Activated CD8-positive, alpha-beta memory T cell treated with anti-CD3 and anti-CD28 coated beads for 4 hours (primary cell): ENCODE measurements around the gene GAD1.

ENCODE experiments used
- DNase-seq, 2 donors: peaks; one replicate each; pipeline ENCODE4 v3.0.0-alpha.2; 2020; ENCODE audit warnings: low read depth in 2 of 2

Gene GAD1

GRCh38 chr2:170846314-170846713, 29.6 kb downstream of the GAD1 start:
- no peak for DNase-seq

GRCh38 chr2:170847716-170848115, 31.0 kb downstream of the GAD1 start:
- no peak for DNase-seq

- DNase-seq = no peak
Measured at GRCh38 chr2:170848587-170848986, 31.9 kb downstream of the GAD1 start.

GRCh38 chr2:170850251-170850650, 33.6 kb downstream of the GAD1 start:
- DNase-seq = no peak

- DNase-seq = no peak
Measured at GRCh38 chr2:170851635-170852034, 34.9 kb downstream of the GAD1 start.

- DNase-seq = no peak
Measured at GRCh38 chr2:170856066-170856465, 39.4 kb downstream of the GAD1 start.

- DNase-seq = no peak
Measured at GRCh38 chr2:170862286-170862902, 45.7 kb downstream of the GAD1 start.

- no peak for DNase-seq
Measured at GRCh38 chr2:170863087-170863486, 46.4 kb downstream of the GAD1 start.

GRCh38 chr2:170869036-170869435, 52.3 kb downstream of the GAD1 start:
- DNase-seq = no peak

GRCh38 chr2:170869461-170869860, 52.8 kb downstream of the GAD1 start:
- DNase-seq = no peak

GRCh38 chr2:170873035-170873692, 56.5 kb downstream of the GAD1 start:
- DNase-seq = peak; percentile 45 to 53

GRCh38 chr2:170878066-170878465, 61.4 kb downstream of the GAD1 start:
- no peak for DNase-seq

GRCh38 chr2:170878505-170878904, 61.8 kb downstream of the GAD1 start:
- no peak for DNase-seq

GRCh38 chr2:170881840-170882239, 65.2 kb downstream of the GAD1 start:
- no peak for DNase-seq

GRCh38 chr2:170882758-170883157, 66.1 kb downstream of the GAD1 start:
- no peak for DNase-seq

- no peak for DNase-seq
Measured at GRCh38 chr2:170883683-170884082, 67.0 kb downstream of the GAD1 start.

- DNase-seq = no peak
Measured at GRCh38 chr2:170885130-170885791, 68.6 kb downstream of the GAD1 start.

GRCh38 chr2:170886386-170886785, 69.7 kb downstream of the GAD1 start:
- DNase-seq = no peak

- DNase-seq = no peak
Measured at GRCh38 chr2:170887496-170887895, 70.8 kb downstream of the GAD1 start.

GRCh38 chr2:170887896-170888295, 71.2 kb downstream of the GAD1 start:
- no peak for DNase-seq

GRCh38 chr2:170891893-170892292, 75.2 kb downstream of the GAD1 start:
- no peak for DNase-seq

- no peak for DNase-seq
Measured at GRCh38 chr2:170892391-170892951, 75.8 kb downstream of the GAD1 start.
